OCI-LY3 (cell line): ENCODE data around the gene MS4A8.

ENCODE experiments used
- CTCF ChIP-seq: fragments of 200-600, 300-600 bp; sonication (generic); IDR thresholded peaks from 2 replicates; pipeline ENCODE4 v1.5.1; 2014; ENCODE audit warnings: antibody characterized with exemption, low read length, low read depth
- EZH2phosphoT487 ChIP-seq: fragments of 200-600 bp; shearing (Covaris generic); IDR thresholded peaks from 2 replicates; pipeline ENCODE4 v1.6.1; 2018; ENCODE audit warnings: antibody characterized with exemption, mixed run types, low read depth

GRCh38 chr11:60731586-60731985 is 32.2 kb downstream of the MS4A8 start:
- no peak for TF ChIP-seq CTCF
- no peak for TF ChIP-seq EZH2phosphoT487
